GM19328 (cell line): ENCODE measurements around the gene FGGY.
"Not testable (repeated sequence)": the region's sequence is repeated elsewhere in the genome, so short reads cannot be mapped to it uniquely, and the experiment has no call there.

ENCODE experiments used
- ATAC-seq: cut with Tn5 transposase; IDR thresholded peaks from one replicate; pipeline ENCODE4 v1.9.1; 2021; ENCODE audit warnings: mild to moderate bottlenecking, moderate library complexity; ENCODE audit not compliant: unreplicated experiment

FGGY gene

GRCh38 chr1:59346429-59346828, 49.5 kb downstream of the FGGY start:
- ATAC-seq: no peak

DNA sequence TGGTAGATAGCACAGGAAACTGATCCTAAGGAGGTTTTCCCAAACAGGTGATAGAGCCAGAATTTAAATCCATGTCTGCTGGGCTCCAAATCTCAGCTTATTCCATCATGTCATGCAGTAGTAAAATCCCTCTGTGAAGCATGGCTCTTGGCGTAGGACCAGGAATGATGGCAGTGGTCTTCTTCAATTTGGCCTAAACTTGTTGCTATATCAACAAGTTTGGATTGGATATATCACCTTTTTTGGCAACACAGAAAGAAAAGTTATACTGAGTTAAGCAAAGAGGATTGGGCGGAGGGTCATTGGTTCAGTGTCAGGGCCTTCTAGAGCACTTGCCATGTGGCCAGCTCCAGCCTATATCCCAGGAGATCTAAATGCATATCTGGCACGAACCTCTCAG, 52.2 kb downstream of the FGGY start:
- no peak for ATAC-seq

DNA sequence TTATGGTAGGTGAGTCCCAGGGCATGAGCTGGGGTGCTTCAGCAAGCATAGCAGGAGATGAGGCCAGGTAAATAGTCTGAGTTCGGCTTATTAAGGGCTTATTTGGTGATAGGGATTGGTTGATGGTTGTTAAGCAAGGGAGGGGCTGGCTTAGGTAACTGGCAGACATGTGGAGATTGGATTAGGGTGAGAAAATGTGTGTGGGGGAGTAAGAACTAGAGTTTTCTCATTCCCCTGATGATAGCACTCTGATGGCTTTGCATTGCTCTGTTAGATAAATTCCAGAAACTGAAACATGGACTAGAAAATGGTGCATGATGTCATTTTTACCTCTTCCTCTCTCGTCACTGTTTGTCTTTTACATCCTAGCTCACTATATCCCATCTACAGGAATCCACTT, 53.6 kb downstream of the FGGY start:
- ATAC-seq: no peak

DNA sequence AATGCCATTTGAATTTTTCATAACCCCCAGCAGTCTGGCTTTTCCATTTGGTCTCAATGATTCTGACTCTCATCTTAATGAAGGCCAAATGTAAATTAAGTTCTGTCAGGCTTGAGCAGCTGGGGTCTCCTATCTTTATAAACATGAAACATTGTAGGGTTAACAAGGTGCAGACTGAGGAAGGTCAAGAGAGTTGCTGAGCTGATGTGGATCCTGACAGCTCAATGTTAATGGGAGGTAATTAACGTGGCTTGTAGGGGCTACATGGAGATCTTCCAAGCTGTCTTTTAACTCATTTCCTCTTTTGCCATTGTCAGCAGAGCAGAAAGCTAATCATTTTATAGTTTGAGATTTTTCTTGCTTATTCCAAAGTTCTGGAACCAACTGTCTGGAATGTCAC, 55.2 kb downstream of the FGGY start:
- no peak for ATAC-seq

DNA sequence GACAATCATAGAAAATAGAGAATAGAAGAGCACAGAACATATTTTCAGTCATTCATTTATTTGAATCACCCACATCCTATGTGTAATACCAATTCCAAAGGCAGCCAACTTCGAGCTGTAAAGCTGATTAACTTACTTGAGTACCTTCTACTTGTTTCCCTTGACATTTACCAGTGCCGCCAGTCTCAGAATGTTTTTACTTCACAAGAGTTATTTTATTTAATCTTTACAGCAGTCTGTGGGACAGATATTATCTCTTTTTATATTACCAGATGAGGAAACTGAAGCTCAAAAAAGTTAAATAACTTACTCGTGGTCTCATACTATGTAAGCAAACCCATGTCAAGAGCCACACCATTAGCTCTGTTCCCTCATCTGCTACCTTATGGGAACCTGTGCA, 56.6 kb downstream of the FGGY start:
- ATAC-seq: no peak

GRCh38 chr1:59354239-59354638, 57.3 kb downstream of the FGGY start:
- ATAC-seq: not testable (repeated sequence)

DNA sequence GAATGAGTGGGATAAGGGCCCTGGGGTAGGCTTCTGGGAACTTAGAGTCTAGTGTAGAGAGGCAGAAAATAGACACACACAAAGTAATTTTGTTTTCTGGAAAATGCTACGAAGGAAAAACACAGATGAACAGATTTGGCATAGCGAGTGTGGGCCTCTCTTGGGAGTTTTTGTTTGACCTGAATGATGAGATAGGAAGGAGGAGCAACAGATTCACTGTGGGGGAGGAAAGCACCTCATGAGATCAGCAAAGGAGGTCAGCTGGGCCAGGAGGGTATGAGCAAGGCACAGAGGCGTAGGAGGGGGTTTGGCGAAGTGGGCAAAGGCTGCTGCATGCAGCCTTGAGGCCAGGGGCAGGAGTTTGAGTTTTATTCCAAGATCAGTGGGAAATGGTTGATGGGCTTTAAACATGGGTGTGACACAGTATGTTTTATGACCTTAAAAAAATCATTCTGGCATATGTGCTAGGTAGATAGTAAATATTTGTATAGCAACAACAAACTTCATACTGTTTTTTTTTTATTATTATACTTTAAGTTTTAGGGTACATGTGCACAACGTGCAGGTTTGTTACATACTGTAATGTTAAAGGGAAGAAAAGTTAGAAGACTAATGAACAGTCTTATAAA, 57.9 kb downstream of the FGGY start:
- peak; percentile 41 for ATAC-seq

- ATAC-seq: peak; percentile 75
Measured at GRCh38 chr1:59355361-59355760, 58.5 kb downstream of the FGGY start.

GRCh38 chr1:59356627-59357026, 59.7 kb downstream of the FGGY start:
- no peak for ATAC-seq

DNA sequence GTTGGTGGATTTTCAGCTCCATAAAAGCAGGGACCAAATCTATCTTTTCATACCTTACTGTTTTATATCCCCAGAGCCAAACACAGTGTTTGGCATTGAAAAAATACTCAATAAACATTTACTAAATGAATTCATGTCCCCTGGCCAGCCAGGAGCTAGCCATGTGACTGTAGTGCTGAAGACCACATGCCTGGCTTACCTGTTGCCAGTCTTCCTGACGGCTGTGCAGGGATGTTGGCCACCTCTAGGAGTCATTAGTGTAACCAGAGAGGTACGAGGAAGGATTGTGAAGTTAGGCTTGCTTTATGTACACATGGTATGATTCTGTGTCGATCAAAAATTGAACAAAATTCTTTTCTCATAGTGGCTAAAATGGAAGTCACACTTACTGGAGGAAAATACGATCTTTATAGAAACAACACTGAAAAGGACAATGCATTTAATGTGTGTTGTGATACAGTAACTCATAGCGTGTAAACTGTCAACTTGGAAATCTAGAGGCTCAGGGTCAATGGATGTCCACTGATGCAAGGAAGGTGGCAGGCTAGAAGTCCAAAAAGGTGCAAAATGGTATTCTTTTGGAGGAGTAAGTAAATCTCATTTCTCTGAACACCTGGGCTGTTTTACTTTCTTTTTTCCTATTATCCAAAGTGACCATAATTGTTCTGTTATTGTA, 60.9 kb downstream of the FGGY start:
- ATAC-seq: no peak

GRCh38 chr1:59359325-59359724, 62.4 kb downstream of the FGGY start:
- ATAC-seq: no peak

GRCh38 chr1:59360170-59360569, 63.3 kb downstream of the FGGY start:
- ATAC-seq: no peak

GRCh38 chr1:59360729-59361128, 63.8 kb downstream of the FGGY start:
- no peak for ATAC-seq

DNA sequence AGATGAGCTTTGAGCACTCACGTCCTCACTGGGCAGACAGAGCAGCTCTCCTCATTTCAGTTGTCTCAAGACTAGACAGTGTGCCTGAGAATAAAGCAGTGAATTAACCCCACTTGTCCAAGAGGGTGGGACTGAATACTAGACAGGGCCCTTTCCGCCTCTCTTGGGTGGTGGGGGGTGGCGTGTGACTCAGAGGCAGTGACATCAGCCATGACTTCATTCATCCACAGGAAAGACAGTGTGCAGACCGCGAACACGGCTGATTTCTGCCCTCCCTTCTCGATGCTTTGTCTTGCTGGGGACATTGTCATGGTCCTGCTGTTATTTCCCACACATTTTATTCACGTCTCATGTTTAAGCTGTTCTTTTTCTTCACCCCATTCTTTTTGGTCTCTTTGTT, 64.9 kb downstream of the FGGY start:
- no peak for ATAC-seq

- no peak for ATAC-seq
Measured at GRCh38 chr1:59364037-59364436, 67.1 kb downstream of the FGGY start.

- ATAC-seq: no peak
Measured at GRCh38 chr1:59366346-59366745, 69.5 kb downstream of the FGGY start.

GRCh38 chr1:59367301-59368007, 70.6 kb downstream of the FGGY start:
- ATAC-seq: no peak

- no peak for ATAC-seq
Measured at GRCh38 chr1:59368008-59368670, 71.2 kb downstream of the FGGY start.

DNA sequence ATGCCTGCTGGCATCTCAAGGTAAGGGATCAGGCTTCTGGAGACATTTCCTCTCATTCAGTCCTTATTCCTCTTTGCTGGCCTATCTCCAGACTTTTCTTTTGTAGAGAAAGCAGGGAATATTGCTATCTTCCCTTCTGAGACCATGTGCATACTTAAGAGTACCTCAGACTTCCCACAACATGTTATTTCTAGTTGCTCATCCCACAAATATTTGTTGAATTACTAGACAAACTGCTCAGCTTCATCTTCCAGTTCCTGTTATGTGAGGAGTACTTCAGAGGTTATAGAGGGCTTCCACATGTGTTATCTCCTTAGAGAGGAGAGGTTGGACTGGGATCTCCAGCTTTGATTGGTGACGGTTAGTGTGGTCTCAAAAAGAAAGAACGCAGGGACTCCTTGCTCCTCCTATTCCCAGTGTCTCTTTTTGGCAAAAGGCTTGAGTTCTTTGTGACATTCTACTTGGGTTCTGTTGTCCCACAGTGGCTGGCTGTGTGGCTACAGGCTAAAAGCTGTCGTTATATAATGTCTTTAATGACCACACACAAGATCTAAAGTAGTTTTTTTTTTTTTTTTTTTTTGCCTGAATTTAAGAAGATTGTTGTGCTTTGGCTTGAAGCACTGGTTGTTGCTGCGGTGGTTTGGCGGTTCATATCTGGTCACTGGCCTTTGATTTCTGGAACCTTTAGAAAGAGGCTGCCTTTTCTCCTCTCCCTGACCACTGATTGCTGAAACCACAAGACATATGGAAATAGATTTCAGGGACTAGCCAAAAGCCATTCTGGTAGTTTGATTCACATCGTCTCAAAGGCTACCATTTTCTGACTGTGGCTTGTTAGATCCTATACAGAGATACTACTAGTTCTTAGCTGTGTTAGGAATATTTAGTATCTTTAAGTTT, 78.7 kb downstream of the FGGY start:
- ATAC-seq: no peak

- no peak for ATAC-seq
Measured at GRCh38 chr1:59377350-59377904, 80.5 kb downstream of the FGGY start.
